ENCODE data around the gene RGS6.

The RGS6 gene

DNA sequence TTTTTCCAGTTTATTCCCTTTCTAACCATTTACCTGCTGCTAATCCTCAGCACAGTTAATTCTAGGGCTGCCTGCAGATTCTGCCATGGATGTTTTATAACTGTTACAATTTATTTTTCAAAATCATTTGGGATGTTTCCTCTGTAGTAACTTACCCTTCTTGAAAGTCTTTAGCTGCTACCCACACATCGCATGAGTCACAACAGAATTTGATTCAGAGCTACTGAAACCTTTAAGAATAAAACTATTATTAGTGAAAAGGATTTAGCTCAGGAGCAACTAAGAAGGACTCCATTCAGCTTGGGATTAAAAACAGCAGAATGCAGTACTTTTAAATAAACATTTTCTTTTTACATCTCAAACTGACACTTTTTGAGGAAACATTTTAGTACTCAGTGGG, 41.7 kb upstream of the RGS6 start:
- H3K27me3 ChIP-seq (ENCODE audit: insufficient read depth, low read length): no peaks in the 10 kb centered on the region
- H3K4me3 ChIP-seq (ENCODE audit: low read depth, low read length, poor library complexity, severe bottlenecking): no peak overlapping the region
- H3K36me3 ChIP-seq (ENCODE audit: insufficient read depth, low read length): no peaks in the 10 kb centered on the region
- no peak overlapping the region for H3K27ac ChIP-seq (ENCODE audit: low read depth, low read length, poor library complexity, severe bottlenecking)
- no peak overlapping the region for H3K4me2 ChIP-seq (ENCODE audit: low read length)
- TF ChIP-seq CTCF (IDR thresholded peaks at IDR 0.05; ENCODE audit: low read length) (no peak), EZH2 (IDR thresholded peaks at IDR 0.05; ENCODE audit: borderline replicate concordance, low read length) (no peak)
- H3K9me3 ChIP-seq (ENCODE audit: low read length): no peaks in the 10 kb centered on the region
- no peaks in the 10 kb centered on the region for H3K79me2 ChIP-seq (ENCODE audit: insufficient read depth, low read length)
- H3K4me1 ChIP-seq (ENCODE audit: insufficient read depth, low read length, severe bottlenecking): no peaks in the 10 kb centered on the region
- H4K20me1 ChIP-seq (ENCODE audit: insufficient read depth, low read length): no peaks in the 10 kb centered on the region
- H3F3A ChIP-seq (ENCODE audit: insufficient read depth, low read length): no peaks in the 10 kb centered on the region
- H2AFZ ChIP-seq (ENCODE audit: low read length): no peak overlapping the region
- H3K9ac ChIP-seq (ENCODE audit: low read length): no peak overlapping the region
- no peaks in the 10 kb centered on the region for H3K9me2 ChIP-seq (ENCODE audit: low read depth, low read length)

DNA sequence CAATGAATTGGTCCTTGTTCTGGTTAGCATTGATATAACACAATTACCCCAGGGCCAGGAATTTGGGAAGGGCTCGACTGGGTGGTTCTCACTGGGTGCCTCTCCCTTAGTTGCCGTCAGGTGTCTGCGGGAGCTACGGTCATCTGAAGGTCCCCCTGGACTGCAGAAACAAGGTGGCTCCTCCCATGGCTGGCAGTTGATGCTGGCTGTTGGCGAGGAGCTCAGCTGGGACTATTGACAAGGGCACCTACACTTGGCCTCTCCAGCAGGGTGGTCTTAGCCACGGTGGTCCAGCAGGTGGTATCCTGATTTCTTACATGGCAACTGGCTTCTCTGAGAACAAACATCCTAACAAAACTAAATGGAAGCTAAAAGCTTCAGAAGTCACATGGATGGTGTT, 41.0 kb upstream of the RGS6 start:
- Histone ChIP-seq H4K20me1 (ENCODE audit: insufficient read depth, low read length) (no peaks in the 10 kb centered on the region), H3K27ac (ENCODE audit: low read depth, low read length, poor library complexity, severe bottlenecking) (no peak overlapping the region), H3K4me2 (ENCODE audit: low read length) (no peak overlapping the region)

GRCh38 chr14:71891970-71892369, 40.3 kb upstream of the RGS6 start:
- Histone ChIP-seq H3K4me1 (ENCODE audit: insufficient read depth, low read length, severe bottlenecking) (no peaks in the 10 kb centered on the region), H3K79me2 (ENCODE audit: insufficient read depth, low read length) (no peaks in the 10 kb centered on the region), H3K27me3 (ENCODE audit: insufficient read depth, low read length) (no peaks in the 10 kb centered on the region), H3K4me2 (ENCODE audit: low read length) (no peak overlapping the region), H3K9ac (ENCODE audit: low read length) (no peak overlapping the region), H3K4me3 (ENCODE audit: low read depth, low read length, poor library complexity, severe bottlenecking) (no peak overlapping the region), H3K36me3 (ENCODE audit: insufficient read depth, low read length) (no peaks in the 10 kb centered on the region), H3K9me3 (ENCODE audit: low read length) (no peaks in the 10 kb centered on the region), H3F3A (ENCODE audit: insufficient read depth, low read length) (no peaks in the 10 kb centered on the region), H3K27ac (ENCODE audit: low read depth, low read length, poor library complexity, severe bottlenecking) (no peak overlapping the region), H2AFZ (ENCODE audit: low read length) (no peak overlapping the region), H3K9me2 (ENCODE audit: low read depth, low read length) (no peaks in the 10 kb centered on the region), H4K20me1 (ENCODE audit: insufficient read depth, low read length) (no peaks in the 10 kb centered on the region)
- no peak for TF ChIP-seq EZH2 (IDR thresholded peaks at IDR 0.05; ENCODE audit: borderline replicate concordance, low read length)
- no peak for TF ChIP-seq CTCF (IDR thresholded peaks at IDR 0.05; ENCODE audit: low read length)

More for the DNA sequence above, 41.0 kb upstream of the RGS6 start:
- no peak overlapping the region for H3K4me3 ChIP-seq (ENCODE audit: low read depth, low read length, poor library complexity, severe bottlenecking)
- no peaks in the 10 kb centered on the region for H3K9me2 ChIP-seq (ENCODE audit: low read depth, low read length)
- no peaks in the 10 kb centered on the region for H3K4me1 ChIP-seq (ENCODE audit: insufficient read depth, low read length, severe bottlenecking)
- no peaks in the 10 kb centered on the region for H3K36me3 ChIP-seq (ENCODE audit: insufficient read depth, low read length)
- H3K27me3 ChIP-seq (ENCODE audit: insufficient read depth, low read length): no peaks in the 10 kb centered on the region
- H2AFZ ChIP-seq (ENCODE audit: low read length): no peak overlapping the region
- TF ChIP-seq EZH2 (IDR thresholded peaks at IDR 0.05; ENCODE audit: borderline replicate concordance, low read length): no peak
- no peak for TF ChIP-seq CTCF (IDR thresholded peaks at IDR 0.05; ENCODE audit: low read length)
- no peaks in the 10 kb centered on the region for H3K79me2 ChIP-seq (ENCODE audit: insufficient read depth, low read length)
- no peaks in the 10 kb centered on the region for H3F3A ChIP-seq (ENCODE audit: insufficient read depth, low read length)
- H3K9ac ChIP-seq (ENCODE audit: low read length): no peak overlapping the region
- no peaks in the 10 kb centered on the region for H3K9me3 ChIP-seq (ENCODE audit: low read length)

Data from OCI-LY1 (cell line).